Activated naive CD4-positive, alpha-beta T cell treated with anti-CD3 and anti-CD28 coated beads, Interleukin-2, amount 10 ng/mL, durations not matched to agents 7 days and 5 days (primary cell): ENCODE results near the gene MKNK1.

Source experiments
- CTCF ChIA-PET: fragments of 350-600 bp; sonication (Branson Sonifier 250); formaldehyde crosslinking; loops from one replicate; lab custom pipeline; 2021; ENCODE audit warnings: antibody characterized with exemption; lab: Charles Lee
- DNase-seq: peaks from one replicate; pipeline ENCODE4 v3.0.0-alpha.2; 2020
- H3K27ac Mint-ChIP-seq: one replicate; pipeline ENCODE4 v1.8.0; 2021; ENCODE audit warnings: mild to moderate bottlenecking, moderate library complexity, mixed read lengths
- H3K27me3 Mint-ChIP-seq: one replicate; pipeline ENCODE4 v1.8.0; 2021; ENCODE audit warnings: mild to moderate bottlenecking, mixed read lengths
- H3K36me3 Mint-ChIP-seq: one replicate; pipeline ENCODE4 v1.8.0; 2021; ENCODE audit warnings: mixed read lengths
- H3K4me1 Mint-ChIP-seq: one replicate; pipeline ENCODE4 v1.8.0; 2021; ENCODE audit warnings: mixed read lengths
- H3K4me3 Mint-ChIP-seq: one replicate; pipeline ENCODE4 v1.8.0; 2021; ENCODE audit warnings: mild to moderate bottlenecking, moderate library complexity, mixed read lengths
- H3K9me3 Mint-ChIP-seq: one replicate; pipeline ENCODE4 v1.8.0; 2021; ENCODE audit warnings: mixed read lengths

The MKNK1 gene

GRCh38 chr1:46543761-46544560, 60.1 kb downstream of the MKNK1 start:
- no peak overlapping the region for H3K4me3 Mint-ChIP-seq
- no peak for DNase-seq
- no peaks in the 10 kb centered on the region for H3K36me3 Mint-ChIP-seq
- no peaks in the 10 kb centered on the region for H3K9me3 Mint-ChIP-seq
- peaks cover 77% of the 10 kb centered on the region for H3K27me3 Mint-ChIP-seq
- H3K27ac Mint-ChIP-seq: no peak overlapping the region
- H3K4me1 Mint-ChIP-seq: peaks cover 2% of the 10 kb centered on the region
- CTCF ChIA-PET: interaction anchor here (1.0 kb wide), 1 partner anchor 60 kb away, joined by 4 read pairs; the partner anchor contains the start of gene MKNK1

GRCh38 chr1:46543382-46543760, 60.7 kb downstream of the MKNK1 start:
- peaks cover 83% of the 10 kb centered on the region for H3K27me3 Mint-ChIP-seq
- H3K9me3 Mint-ChIP-seq: no peaks in the 10 kb centered on the region
- H3K27ac Mint-ChIP-seq: no peak overlapping the region
- no peak overlapping the region for H3K4me3 Mint-ChIP-seq
- no peaks in the 10 kb centered on the region for H3K36me3 Mint-ChIP-seq
- peaks cover 2% of the 10 kb centered on the region for H3K4me1 Mint-ChIP-seq
- DNase-seq: no peak
- CTCF ChIA-PET: no interaction called here

- H3K4me1 Mint-ChIP-seq: peaks cover 2% of the 10 kb centered on the region
- CTCF ChIA-PET: interaction anchor here (1.1 to 2.0 kb wide), 4 partner anchors 11 to 187 kb away, joined by 4 to 10 read pairs (median 6); no protein-coding TSS in a partner anchor
- H3K4me3 Mint-ChIP-seq: no peak overlapping the region
- no peak for DNase-seq
- no peak overlapping the region for H3K27ac Mint-ChIP-seq
- peaks cover 87% of the 10 kb centered on the region for H3K27me3 Mint-ChIP-seq
- no peaks in the 10 kb centered on the region for H3K36me3 Mint-ChIP-seq
- H3K9me3 Mint-ChIP-seq: no peaks in the 10 kb centered on the region
Measured at GRCh38 chr1:46539972-46540371, 64.1 kb downstream of the MKNK1 start.

GRCh38 chr1:46538147-46538546, 65.9 kb downstream of the MKNK1 start:
- Mint-ChIP-seq H3K4me1 (peaks cover 6% of the 10 kb centered on the region), H3K9me3 (no peaks in the 10 kb centered on the region), H3K36me3 (no peaks in the 10 kb centered on the region), H3K4me3 (no peak overlapping the region), H3K27me3 (peaks cover 85% of the 10 kb centered on the region), H3K27ac (no peak overlapping the region)
- no peak for DNase-seq
- CTCF ChIA-PET: interaction anchor here (1.0 to 1.7 kb wide), 2 partner anchors 9 kb away, joined by 3 to 4 read pairs; no protein-coding TSS in a partner anchor

GRCh38 chr1:46537651-46538050, 66.4 kb downstream of the MKNK1 start:
- Mint-ChIP-seq H3K27ac (no peak overlapping the region), H3K4me3 (no peak overlapping the region), H3K9me3 (no peaks in the 10 kb centered on the region), H3K4me1 (peaks cover 6% of the 10 kb centered on the region), H3K27me3 (peaks cover 81% of the 10 kb centered on the region), H3K36me3 (no peaks in the 10 kb centered on the region)
- DNase-seq: no peak
- CTCF ChIA-PET: interaction anchor here (1.0 to 1.7 kb wide), 3 partner anchors 9 to 188 kb away, joined by 3 to 4 read pairs (median 4); no protein-coding TSS in a partner anchor

- no peaks in the 10 kb centered on the region for H3K36me3 Mint-ChIP-seq
- H3K4me1 Mint-ChIP-seq: peaks cover 6% of the 10 kb centered on the region
- peaks cover 84% of the 10 kb centered on the region for H3K27me3 Mint-ChIP-seq
- DNase-seq: no peak
- no peaks in the 10 kb centered on the region for H3K9me3 Mint-ChIP-seq
- CTCF ChIA-PET: interaction anchor here (1.5 to 4.7 kb wide), 3 partner anchors 10 to 189 kb away, joined by 4 to 33 read pairs (median 10); no protein-coding TSS in a partner anchor
- no peak overlapping the region for H3K4me3 Mint-ChIP-seq
- no peak overlapping the region for H3K27ac Mint-ChIP-seq
Measured at GRCh38 chr1:46536527-46536926, 67.5 kb downstream of the MKNK1 start.

- CTCF ChIA-PET: interaction anchor here (0.6 to 4.7 kb wide), 17 partner anchors 8 to 189 kb away, joined by 3 to 57 read pairs (median 3); partner anchors contain the start of genes ATPAF1 and MOB3C
- peaks cover 6% of the 10 kb centered on the region for H3K4me1 Mint-ChIP-seq
- H3K27ac Mint-ChIP-seq: no peak overlapping the region
- H3K36me3 Mint-ChIP-seq: no peaks in the 10 kb centered on the region
- no peak overlapping the region for H3K4me3 Mint-ChIP-seq
- peaks cover 82% of the 10 kb centered on the region for H3K27me3 Mint-ChIP-seq
- DNase-seq: peak; percentile 52
- H3K9me3 Mint-ChIP-seq: no peaks in the 10 kb centered on the region
Measured at GRCh38 chr1:46535063-46535462, 69.0 kb downstream of the MKNK1 start.

GRCh38 chr1:46533179-46533864, 70.7 kb downstream of the MKNK1 start:
- Mint-ChIP-seq H3K27me3 (peaks cover 81% of the 10 kb centered on the region), H3K4me3 (peak overlapping the region; percentile 75), H3K4me1 (peaks cover 18% of the 10 kb centered on the region), H3K9me3 (no peaks in the 10 kb centered on the region), H3K27ac (no peak overlapping the region), H3K36me3 (no peaks in the 10 kb centered on the region)
- DNase-seq: peak; percentile 62
- CTCF ChIA-PET: interaction anchor here (0.6 to 4.7 kb wide), 10 partner anchors 11 to 253 kb away, joined by 3 to 57 read pairs (median 7); no protein-coding TSS in a partner anchor

GRCh38 chr1:46532498-46533178, 71.4 kb downstream of the MKNK1 start:
- Mint-ChIP-seq H3K4me3 (no peak overlapping the region), H3K4me1 (peaks cover 21% of the 10 kb centered on the region), H3K36me3 (no peaks in the 10 kb centered on the region), H3K27ac (no peak overlapping the region), H3K9me3 (no peaks in the 10 kb centered on the region), H3K27me3 (peaks cover 83% of the 10 kb centered on the region)
- CTCF ChIA-PET: interaction anchor here (0.6 to 4.7 kb wide), 8 partner anchors 11 to 253 kb away, joined by 3 to 57 read pairs (median 8); no protein-coding TSS in a partner anchor
- DNase-seq: peak; percentile 77

GRCh38 chr1:46532095-46532494, 72.0 kb downstream of the MKNK1 start:
- no peak for DNase-seq
- peaks cover 83% of the 10 kb centered on the region for H3K27me3 Mint-ChIP-seq
- H3K36me3 Mint-ChIP-seq: no peaks in the 10 kb centered on the region
- no peaks in the 10 kb centered on the region for H3K9me3 Mint-ChIP-seq
- H3K4me1 Mint-ChIP-seq: peaks cover 21% of the 10 kb centered on the region
- no peak overlapping the region for H3K4me3 Mint-ChIP-seq
- CTCF ChIA-PET: interaction anchor here (1.6 to 4.5 kb wide), 5 partner anchors 10 to 192 kb away, joined by 3 to 57 read pairs (median 8); no protein-coding TSS in a partner anchor
- H3K27ac Mint-ChIP-seq: no peak overlapping the region

- CTCF ChIA-PET: interaction anchor here (1.3 to 6.4 kb wide), 9 partner anchors 9 to 194 kb away, joined by 3 to 160 read pairs (median 23); no protein-coding TSS in a partner anchor
- no peaks in the 10 kb centered on the region for H3K9me3 Mint-ChIP-seq
- no peak overlapping the region for H3K27ac Mint-ChIP-seq
- peaks cover 83% of the 10 kb centered on the region for H3K27me3 Mint-ChIP-seq
- H3K36me3 Mint-ChIP-seq: no peaks in the 10 kb centered on the region
- DNase-seq: no peak
- peaks cover 21% of the 10 kb centered on the region for H3K4me1 Mint-ChIP-seq
- H3K4me3 Mint-ChIP-seq: no peak overlapping the region
Measured at GRCh38 chr1:46530791-46531409, 73.2 kb downstream of the MKNK1 start.

- DNase-seq: no peak
- Mint-ChIP-seq H3K27me3 (peaks cover 86% of the 10 kb centered on the region), H3K27ac (no peak overlapping the region), H3K36me3 (no peaks in the 10 kb centered on the region), H3K9me3 (no peaks in the 10 kb centered on the region), H3K4me3 (no peak overlapping the region), H3K4me1 (peaks cover 21% of the 10 kb centered on the region)
- CTCF ChIA-PET: interaction anchor here (1.2 to 6.4 kb wide), 11 partner anchors 10 to 194 kb away, joined by 3 to 160 read pairs (median 23); no protein-coding TSS in a partner anchor
Measured at GRCh38 chr1:46530311-46530710, 73.8 kb downstream of the MKNK1 start.

- Mint-ChIP-seq H3K27me3 (peaks cover 85% of the 10 kb centered on the region), H3K27ac (no peak overlapping the region), H3K4me3 (no peak overlapping the region), H3K4me1 (peaks cover 19% of the 10 kb centered on the region), H3K36me3 (no peaks in the 10 kb centered on the region), H3K9me3 (no peaks in the 10 kb centered on the region)
- DNase-seq: no peak
- CTCF ChIA-PET: interaction anchor here (0.9 to 6.4 kb wide), 22 partner anchors 9 to 198 kb away, joined by 3 to 160 read pairs (median 4); no protein-coding TSS in a partner anchor
Measured at GRCh38 chr1:46529031-46529630, 74.9 kb downstream of the MKNK1 start.
